Prostate gland (tissue), 2 donors: ENCODE results near the gene EPHB6.

Experiments used
- POLR2A ChIP-seq: fragments of 450-650 bp; IDR thresholded peaks from one replicate; pipeline ENCODE4 v1.6.1; 2016; ENCODE audit warnings: antibody characterized with exemption, mild to moderate bottlenecking
- POLR2AphosphoS5 ChIP-seq: sonication (generic); formaldehyde crosslinking; IDR thresholded peaks from one replicate; pipeline ENCODE4 v1.6.1; 2017; ENCODE audit warnings: antibody characterized with exemption
- TF ChIP-seq, protein P1 (sequence below), 4 experiments: fragments of 200-600 bp in 2 of 4; fragments of 450-650 bp in 2 of 4; sonication (generic) in 2 of 4; IDR thresholded peaks; 1 replicate in 3 of 4; 2 replicates in 1 of 4; pipeline ENCODE4 v1.5.1; 2016 to 2019; ENCODE audit warnings: antibody characterized with exemption in 4 of 4, mild to moderate bottlenecking in 2 of 4, moderate library complexity in 2 of 4

- TF ChIP-seq POLR2AphosphoS5 = no peak
- TF ChIP-seq, protein P1, sequence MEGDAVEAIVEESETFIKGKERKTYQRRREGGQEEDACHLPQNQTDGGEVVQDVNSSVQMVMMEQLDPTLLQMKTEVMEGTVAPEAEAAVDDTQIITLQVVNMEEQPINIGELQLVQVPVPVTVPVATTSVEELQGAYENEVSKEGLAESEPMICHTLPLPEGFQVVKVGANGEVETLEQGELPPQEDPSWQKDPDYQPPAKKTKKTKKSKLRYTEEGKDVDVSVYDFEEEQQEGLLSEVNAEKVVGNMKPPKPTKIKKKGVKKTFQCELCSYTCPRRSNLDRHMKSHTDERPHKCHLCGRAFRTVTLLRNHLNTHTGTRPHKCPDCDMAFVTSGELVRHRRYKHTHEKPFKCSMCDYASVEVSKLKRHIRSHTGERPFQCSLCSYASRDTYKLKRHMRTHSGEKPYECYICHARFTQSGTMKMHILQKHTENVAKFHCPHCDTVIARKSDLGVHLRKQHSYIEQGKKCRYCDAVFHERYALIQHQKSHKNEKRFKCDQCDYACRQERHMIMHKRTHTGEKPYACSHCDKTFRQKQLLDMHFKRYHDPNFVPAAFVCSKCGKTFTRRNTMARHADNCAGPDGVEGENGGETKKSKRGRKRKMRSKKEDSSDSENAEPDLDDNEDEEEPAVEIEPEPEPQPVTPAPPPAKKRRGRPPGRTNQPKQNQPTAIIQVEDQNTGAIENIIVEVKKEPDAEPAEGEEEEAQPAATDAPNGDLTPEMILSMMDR (IDR thresholded peaks at IDR 0.05) = no peak
- TF ChIP-seq POLR2A = no peak
These were observed 28.9 kb downstream of the EPHB6 start for GRCh38 chr7:142883571-142884285.
